OCI-LY1 (cell line): ENCODE data around the gene TEX261.

Source experiments
- H2AFZ ChIP-seq: fragments of 200-600 bp; sonication (generic), shearing (Covaris generic); 2 replicates; pipeline ENCODE4 v1.6.0; 2014; ENCODE audit warnings: antibody characterized with exemption, mild to moderate bottlenecking, low read length
- H3F3A ChIP-seq: fragments of 200-600 bp; sonication (generic), shearing (Covaris generic); 2 replicates; pipeline ENCODE4 v1.6.0; 2014; ENCODE audit warnings: mild to moderate bottlenecking, antibody characterized with exemption, low read length, moderate library complexity; ENCODE audit not compliant: insufficient read depth
- H3K27ac ChIP-seq: fragments of 200-600 bp; sonication (generic); 2 replicates; pipeline ENCODE4 v1.5.1; 2014; ENCODE audit warnings: low read length, mixed run types, mild to moderate bottlenecking, low read depth; ENCODE audit not compliant: poor library complexity, severe bottlenecking
- H3K27me3 ChIP-seq: fragments of 200-600 bp; sonication (generic); 2 replicates; pipeline ENCODE4 v1.6.0; 2014; ENCODE audit warnings: antibody characterized with exemption, mild to moderate bottlenecking, low read length, moderate library complexity; ENCODE audit not compliant: insufficient read depth
- H3K36me3 ChIP-seq: fragments of 200-600 bp; sonication (generic); 2 replicates; pipeline ENCODE4 v1.6.1; 2014; ENCODE audit warnings: mild to moderate bottlenecking, antibody characterized with exemption, low read length, moderate library complexity, mixed read lengths; ENCODE audit not compliant: insufficient read depth
- H3K4me1 ChIP-seq: fragments of 200-600 bp; sonication (generic); 2 replicates; pipeline ENCODE4 v1.5.1; 2014; ENCODE audit warnings: mild to moderate bottlenecking, low read length, moderate library complexity; ENCODE audit not compliant: insufficient read depth, severe bottlenecking
- H3K4me2 ChIP-seq: fragments of 200-600 bp; sonication (generic), shearing (Covaris generic); 2 replicates; pipeline ENCODE4 v1.6.1; 2014; ENCODE audit warnings: low read length
- H3K4me3 ChIP-seq: fragments of 200-600 bp; sonication (generic); 2 replicates; pipeline ENCODE4 v1.5.1; 2014; ENCODE audit warnings: low read length, low read depth, mild to moderate bottlenecking, mixed read lengths; ENCODE audit not compliant: poor library complexity, severe bottlenecking
- H3K79me2 ChIP-seq: fragments of 200-600 bp; shearing (Covaris generic); 2 replicates; pipeline ENCODE4 v1.6.1; 2016; ENCODE audit warnings: mixed run types, low read length, mixed read lengths; ENCODE audit not compliant: insufficient read depth
- H3K9ac ChIP-seq: fragments of 200-600 bp; sonication (generic), shearing (Covaris generic); 2 replicates; pipeline ENCODE4 v1.6.1; 2014; ENCODE audit warnings: mild to moderate bottlenecking, low read length, mixed read lengths
- H3K9me2 ChIP-seq: fragments of 200-600 bp; sonication (generic), shearing (Covaris generic); 2 replicates; pipeline ENCODE4 v1.6.1; 2014; ENCODE audit warnings: low read depth, mild to moderate bottlenecking, low read length, mixed read lengths
- H3K9me3 ChIP-seq: fragments of 200-600 bp; shearing (Covaris generic); 2 replicates; pipeline ENCODE4 v1.6.1; 2014; ENCODE audit warnings: low read length, mixed read lengths
- H4K20me1 ChIP-seq: fragments of 200-600 bp; sonication (generic), shearing (Covaris generic); 2 replicates; pipeline ENCODE4 v1.6.0; 2016; ENCODE audit warnings: mild to moderate bottlenecking, low read length; ENCODE audit not compliant: insufficient read depth
- CTCF ChIP-seq: fragments of 200-600 bp; sonication (generic), shearing (Covaris generic); IDR thresholded peaks from 2 replicates; pipeline ENCODE4 v1.5.1; 2017; ENCODE audit warnings: mild to moderate bottlenecking, antibody characterized with exemption, low read length, moderate library complexity, mixed read lengths
- EZH2 ChIP-seq: fragments of 200-600 bp; sonication (generic), shearing (Covaris generic); IDR thresholded peaks from 2 replicates; pipeline ENCODE4 v1.8.0; 2017; ENCODE audit warnings: borderline replicate concordance, mixed run types, mild to moderate bottlenecking, antibody characterized with exemption, low read length, moderate library complexity, mixed read lengths

TEX261 gene

GRCh38 chr2:70991742-70992141 lies 2.9 kb downstream of the TEX261 start:
- Histone ChIP-seq H3K9me3 (no peaks in the 10 kb centered on the region), H3K9me2 (no peaks in the 10 kb centered on the region), H3K4me2 (no peak overlapping the region), H3K9ac (no peak overlapping the region), H4K20me1 (no peaks in the 10 kb centered on the region), H3K4me1 (peaks cover 25% of the 10 kb centered on the region), H3F3A (no peaks in the 10 kb centered on the region), H3K36me3 (peaks cover 54% of the 10 kb centered on the region), H3K79me2 (peaks cover 9% of the 10 kb centered on the region), H2AFZ (no peak overlapping the region), H3K27me3 (no peaks in the 10 kb centered on the region), H3K4me3 (no peak overlapping the region), H3K27ac (no peak overlapping the region)
- TF ChIP-seq CTCF = no peak
- no peak for TF ChIP-seq EZH2

GRCh38 chr2:70991142-70991541 lies 3.5 kb downstream of the TEX261 start:
- no peaks in the 10 kb centered on the region for H3K9me2 ChIP-seq
- no peaks in the 10 kb centered on the region for H4K20me1 ChIP-seq
- H3K9ac ChIP-seq = no peak overlapping the region
- H3K9me3 ChIP-seq = no peaks in the 10 kb centered on the region
- no peak overlapping the region for H3K4me2 ChIP-seq
- H3K27me3 ChIP-seq = no peaks in the 10 kb centered on the region
- no peak overlapping the region for H3K27ac ChIP-seq
- no peaks in the 10 kb centered on the region for H3F3A ChIP-seq
- TF ChIP-seq CTCF = no peak
- no peak for TF ChIP-seq EZH2
- no peak overlapping the region for H2AFZ ChIP-seq
- peaks cover 25% of the 10 kb centered on the region for H3K4me1 ChIP-seq
- H3K36me3 ChIP-seq = peaks cover 59% of the 10 kb centered on the region
- no peak overlapping the region for H3K4me3 ChIP-seq
- H3K79me2 ChIP-seq = peaks cover 9% of the 10 kb centered on the region

GRCh38 chr2:70990216-70990615 lies 4.5 kb downstream of the TEX261 start:
- no peaks in the 10 kb centered on the region for H3K9me2 ChIP-seq

More at GRCh38 chr2:70990216-70990615, 4.5 kb downstream of the TEX261 start:
- no peak for TF ChIP-seq CTCF
- TF ChIP-seq EZH2 = no peak
- Histone ChIP-seq H3F3A (no peaks in the 10 kb centered on the region), H3K27me3 (no peaks in the 10 kb centered on the region), H3K79me2 (peaks cover 9% of the 10 kb centered on the region), H3K9ac (no peak overlapping the region), H3K4me1 (peaks cover 18% of the 10 kb centered on the region), H2AFZ (no peak overlapping the region), H3K36me3 (peaks cover 67% of the 10 kb centered on the region), H4K20me1 (no peaks in the 10 kb centered on the region), H3K27ac (no peak overlapping the region), H3K4me2 (no peak overlapping the region), H3K9me3 (no peaks in the 10 kb centered on the region), H3K4me3 (no peak overlapping the region)
